Mesenteric fat pad (tissue), 1 donor: ENCODE results near the gene MEN1. TPM values are rescaled to one million over a fixed set of nuclear protein-coding genes. Genes with fewer than 3 reads are reported as not detected.
"Not testable (repeated sequence)": the region's sequence is repeated elsewhere in the genome, so short reads cannot be mapped to it uniquely, and the experiment has no call there.

Source experiments
- DNase-seq: peaks from one replicate; pipeline ENCODE4 v3.0.0-alpha.2; 2020; ENCODE audit warnings: low spot score
- total RNA-seq: library from RNA; stranded (reverse); fragmentation: NEBNext Ultra II Directional; extraction: Animal tissue kit (Norgen Biotek cat#: 25700); gene quantifications from one replicate; pipeline ENCODE4 v1.2.1, GENCODE V29; 2021
- donor health status: DM: yes; HTN: yes; CAD: no.

MEN1 gene
- total RNA-seq, 1 donor from 2014 or later = 18.5 TPM

- no peak for DNase-seq
Observed at GRCh38 chr11:64834031-64834722, 23.8 kb upstream of the MEN1 start.

- DNase-seq = no peak
Observed at GRCh38 chr11:64833509-64833908, 23.2 kb upstream of the MEN1 start.

GRCh38 chr11:64833198-64833502 is 22.8 kb upstream of the MEN1 start:
- DNase-seq = no peak

GRCh38 chr11:64832467-64833197 is 22.3 kb upstream of the MEN1 start:
- no peak for DNase-seq

- DNase-seq = no peak
Observed at GRCh38 chr11:64831411-64831891, 21.1 kb upstream of the MEN1 start.

- DNase-seq = no peak
Observed at GRCh38 chr11:64829536-64830251, 19.3 kb upstream of the MEN1 start.

GRCh38 chr11:64827451-64827839 is 17.1 kb upstream of the MEN1 start:
- DNase-seq = no peak

- no peak for DNase-seq
Observed at GRCh38 chr11:64826578-64827450, 16.5 kb upstream of the MEN1 start.

GRCh38 chr11:64826062-64826461 is 15.7 kb upstream of the MEN1 start:
- DNase-seq = no peak

- no peak for DNase-seq
Observed at GRCh38 chr11:64823568-64824119, 13.3 kb upstream of the MEN1 start.

- no peak for DNase-seq
Observed at GRCh38 chr11:64817476-64817875, 7.1 kb upstream of the MEN1 start.

- DNase-seq = not testable (repeated sequence)
Observed at GRCh38 chr11:64815433-64815832, 5.1 kb upstream of the MEN1 start.

GRCh38 chr11:64814712-64815187 is 4.4 kb upstream of the MEN1 start:
- no peak for DNase-seq

- DNase-seq = no peak
Observed at GRCh38 chr11:64813826-64814225, 3.5 kb upstream of the MEN1 start.

- DNase-seq = no peak
Observed at GRCh38 chr11:64810891-64811272, 531 bp upstream of the MEN1 start.

GRCh38 chr11:64809781-64810241 is 540 bp downstream of the MEN1 start:
- no peak for DNase-seq

- no peak for DNase-seq
Observed at GRCh38 chr11:64805481-64805880, 4.9 kb downstream of the MEN1 start.

- no peak for DNase-seq
Observed at GRCh38 chr11:64804346-64805210, 5.8 kb downstream of the MEN1 start.

- DNase-seq = no peak
Observed at GRCh38 chr11:64803846-64804345, 6.5 kb downstream of the MEN1 start.
